Effector CD4-positive, alpha-beta T cell (primary cell): ENCODE results near the gene CCNA1. TPM values are rescaled to one million over a fixed set of nuclear protein-coding genes. Genes with fewer than 3 reads are reported as not detected.

ENCODE experiments used
- DNase-seq: peaks from one replicate; pipeline ENCODE4 v3.0.0-alpha.2; 2020
- total RNA-seq: gene quantifications from one replicate; lab custom pipeline; 2026; lab: John Stamatoyannopoulos, UW

CCNA1 gene
- not detected for total RNA-seq

DNA sequence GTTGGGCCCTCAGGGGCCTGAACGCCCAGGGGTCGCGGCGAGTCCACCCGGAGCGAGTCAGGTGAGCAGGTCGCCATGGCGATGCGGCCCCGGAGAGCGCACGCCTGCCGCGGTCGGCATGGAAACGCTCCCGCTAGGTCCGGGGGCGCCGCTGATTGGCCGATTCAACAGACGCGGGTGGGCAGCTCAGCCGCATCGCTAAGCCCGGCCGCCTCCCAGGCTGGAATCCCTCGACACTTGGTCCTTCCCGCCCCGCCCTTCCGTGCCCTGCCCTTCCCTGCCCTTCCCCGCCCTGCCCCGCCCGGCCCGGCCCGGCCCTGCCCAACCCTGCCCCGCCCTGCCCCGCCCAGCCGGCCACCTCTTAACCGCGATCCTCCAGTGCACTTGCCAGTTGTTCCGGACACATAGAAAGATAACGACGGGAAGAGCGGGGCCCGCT is at the start of gene CCNA1:
TSS of gene CCNA1 (plus strand) at position 390 of the 439 bp plus-strand sequence. CDS start 562 bp downstream, outside the sequence.
- DNase-seq, result no peak

DNA sequence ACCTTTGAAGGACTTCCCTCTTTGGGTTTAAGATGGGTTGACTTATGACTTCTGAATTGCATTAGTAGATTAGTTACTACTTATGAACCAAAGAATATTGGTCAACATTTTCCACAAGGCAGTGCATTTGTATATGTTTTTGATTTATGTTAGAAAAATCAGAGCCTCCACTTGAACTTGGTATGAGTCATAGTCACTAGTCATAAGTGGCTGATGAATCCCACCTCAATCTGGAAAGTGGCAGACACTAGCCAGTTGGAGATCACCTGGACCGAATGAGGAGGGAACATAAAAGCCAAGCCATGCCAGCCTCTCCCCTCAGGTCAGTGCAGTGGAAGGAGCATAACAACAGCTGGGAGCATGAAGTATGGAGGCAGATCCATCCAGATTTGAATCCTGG is 46.8 kb upstream of the CCNA1 start:
- DNase-seq, result no peak

DNA sequence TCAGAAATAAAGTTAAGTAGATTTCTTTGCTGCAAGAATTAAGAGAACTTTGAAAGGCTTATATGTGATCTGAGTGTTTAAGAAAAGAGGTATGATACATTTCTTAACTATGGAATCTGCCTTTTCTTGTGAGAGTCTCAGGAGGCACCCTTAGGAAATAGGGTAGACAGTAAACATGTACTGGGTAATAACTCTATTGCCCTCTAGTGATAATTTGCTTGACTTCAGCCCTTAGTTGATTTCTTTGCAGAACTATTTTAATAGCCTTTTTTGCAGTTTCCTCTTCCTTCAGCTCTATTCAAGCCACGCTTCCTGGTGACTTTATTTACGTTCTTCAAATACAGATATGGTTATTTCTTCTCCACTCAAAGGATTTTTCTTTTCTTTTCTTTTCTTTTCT is 37.0 kb upstream of the CCNA1 start:
- no peak for DNase-seq

DNA sequence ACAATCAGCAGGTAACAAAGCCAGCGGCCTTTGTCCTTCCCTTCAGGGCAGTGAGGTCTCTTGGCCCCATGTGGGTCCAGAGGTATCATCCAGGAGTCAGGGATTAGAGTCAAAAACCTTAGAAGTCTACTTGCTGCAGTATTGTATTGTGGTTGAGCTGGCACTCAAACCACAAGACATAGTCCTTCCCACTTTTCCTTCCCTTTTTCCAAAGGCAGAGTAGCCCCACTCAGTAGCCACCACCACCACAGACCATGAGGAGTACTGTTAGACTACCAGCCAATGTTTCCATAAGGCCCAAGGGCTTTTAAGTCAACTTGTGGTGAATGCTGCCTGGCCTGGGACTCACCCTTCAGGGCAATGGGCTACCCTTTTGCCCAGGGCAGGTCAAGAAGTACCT is 27.1 kb upstream of the CCNA1 start:
- no peak for DNase-seq

DNA sequence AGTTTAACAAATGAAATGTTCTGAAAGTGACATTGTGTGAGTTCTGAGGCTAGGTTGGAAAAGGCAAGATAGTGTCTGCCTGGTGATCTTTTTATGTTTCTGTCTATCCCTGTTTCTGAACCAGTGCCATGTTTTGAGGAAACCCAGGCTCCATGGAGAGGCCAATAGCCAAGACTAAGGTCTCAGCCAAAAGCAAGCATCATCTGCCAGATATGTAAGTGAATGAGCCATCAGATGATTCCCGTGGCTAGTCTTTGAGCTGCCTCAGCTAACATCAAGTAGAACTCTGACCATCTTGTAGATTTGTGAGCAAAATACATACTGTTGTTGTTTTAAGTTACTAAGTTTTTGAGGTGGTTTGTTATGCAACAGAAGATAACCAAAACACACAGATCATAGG is 19.6 kb upstream of the CCNA1 start:
- no peak for DNase-seq

DNA sequence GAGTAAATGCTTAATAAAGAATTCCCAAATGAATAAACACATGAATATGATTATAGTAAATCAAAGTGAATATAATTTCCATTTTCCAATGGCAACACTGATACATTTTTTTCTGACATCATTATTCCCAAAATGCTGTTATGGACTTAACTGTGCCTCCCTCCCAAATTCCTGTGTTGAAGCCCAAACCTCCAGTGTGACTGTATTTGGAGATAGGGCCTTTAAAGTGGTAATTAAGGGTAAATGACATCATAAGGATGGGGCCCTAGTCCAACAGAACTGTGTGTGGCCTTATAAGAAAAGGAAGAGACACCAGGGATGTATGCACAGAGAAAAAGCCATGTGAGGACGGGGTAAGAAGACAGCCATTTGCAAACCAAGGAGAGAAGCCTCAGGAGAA is 19.1 kb upstream of the CCNA1 start:
- no peak for DNase-seq

DNA sequence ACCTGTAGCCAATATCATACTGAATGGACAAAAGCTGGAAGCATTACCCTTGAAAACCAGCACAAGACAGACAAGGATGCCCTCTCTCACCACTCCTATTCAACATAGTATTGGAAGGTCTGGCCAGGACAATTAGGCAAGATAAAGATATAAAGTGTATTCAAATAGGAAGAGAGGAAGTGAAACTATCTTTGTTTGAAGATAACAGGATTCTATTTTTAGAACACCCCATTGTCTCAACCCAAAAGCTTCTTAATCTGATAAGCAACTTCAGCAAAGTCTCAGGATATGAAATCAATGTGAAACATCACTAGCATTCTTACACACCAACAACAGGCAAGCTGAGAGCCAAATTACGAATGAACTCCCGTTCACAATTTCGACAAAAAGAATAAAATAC is 17.8 kb upstream of the CCNA1 start:
- no peak for DNase-seq

DNA sequence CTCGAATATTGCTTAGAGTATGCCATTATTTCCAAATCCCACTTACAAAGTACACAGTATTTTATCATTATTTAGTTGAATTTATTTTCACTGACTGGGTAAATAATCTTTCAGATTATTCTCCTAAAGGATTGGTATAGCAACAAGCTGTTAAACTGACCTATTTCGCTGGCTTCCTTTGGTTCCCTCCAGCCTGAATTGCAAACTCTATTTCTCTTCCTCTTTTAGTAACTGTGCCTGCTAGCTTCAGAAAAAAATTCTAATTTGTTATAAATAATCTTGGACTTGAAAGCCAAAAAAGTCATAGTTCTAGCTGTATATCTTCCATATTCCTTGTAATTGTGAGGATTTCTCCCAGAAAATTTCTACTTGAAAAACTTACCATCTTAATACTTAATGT is 15.0 kb upstream of the CCNA1 start:
- DNase-seq, result no peak

DNA sequence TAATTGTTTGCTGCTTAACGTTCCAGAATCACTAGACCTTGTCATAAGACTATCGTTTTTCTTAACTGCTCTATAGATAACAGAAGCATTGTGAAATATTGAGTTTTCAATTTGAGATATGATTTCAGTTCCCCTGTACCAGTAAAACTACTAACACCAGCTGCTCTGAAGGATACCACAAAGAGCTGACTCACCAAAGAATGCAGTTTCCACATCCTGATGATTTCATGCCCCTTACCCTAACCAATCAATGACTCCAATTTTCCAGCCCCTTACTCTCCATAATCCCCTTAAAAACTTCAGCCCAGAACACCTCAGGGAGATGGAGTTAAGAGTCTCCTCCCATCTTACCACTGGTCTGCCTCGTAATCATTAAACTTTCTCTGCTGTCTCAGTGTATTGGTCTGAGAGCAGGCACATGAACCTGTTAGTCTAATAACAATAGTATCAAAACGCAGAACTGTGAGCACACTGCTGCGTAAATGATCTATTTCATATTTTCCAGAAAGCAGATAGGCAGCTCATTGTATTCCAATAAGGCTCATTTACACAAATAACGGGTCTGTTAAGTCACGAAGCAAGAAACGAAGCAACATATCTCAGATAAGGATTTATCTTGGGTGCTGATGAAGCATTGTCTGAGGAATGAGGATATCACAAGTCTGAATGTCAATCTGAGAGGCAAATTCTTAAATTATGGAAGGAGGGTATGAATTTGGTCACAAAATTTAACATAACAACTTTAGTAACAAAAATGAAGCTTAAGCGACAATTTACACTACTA is 14.1 kb upstream of the CCNA1 start:
- no peak for DNase-seq

DNA sequence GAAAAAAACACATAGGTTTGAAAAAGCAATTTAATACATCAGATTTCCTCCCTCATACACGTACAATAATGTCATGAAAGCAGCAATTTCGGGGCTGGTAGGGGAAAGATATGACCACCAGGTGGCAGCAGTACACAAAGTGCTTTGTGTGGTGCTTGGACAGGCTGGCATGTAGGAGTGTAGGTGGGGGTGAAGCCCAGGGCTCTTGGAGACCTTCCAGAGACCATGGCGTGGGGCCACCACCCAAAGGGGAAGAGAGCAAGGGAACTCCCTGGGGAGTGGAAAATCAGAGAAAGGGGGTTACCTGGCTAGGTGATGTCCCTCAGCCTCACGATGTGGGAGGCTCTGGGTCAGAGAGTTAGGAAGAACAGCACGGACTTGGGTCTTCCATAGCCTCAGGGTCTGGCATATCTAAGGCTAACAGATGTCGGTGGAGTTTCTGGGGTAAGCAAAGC is 11.8 kb upstream of the CCNA1 start:
- peak; percentile 19 for DNase-seq

DNA sequence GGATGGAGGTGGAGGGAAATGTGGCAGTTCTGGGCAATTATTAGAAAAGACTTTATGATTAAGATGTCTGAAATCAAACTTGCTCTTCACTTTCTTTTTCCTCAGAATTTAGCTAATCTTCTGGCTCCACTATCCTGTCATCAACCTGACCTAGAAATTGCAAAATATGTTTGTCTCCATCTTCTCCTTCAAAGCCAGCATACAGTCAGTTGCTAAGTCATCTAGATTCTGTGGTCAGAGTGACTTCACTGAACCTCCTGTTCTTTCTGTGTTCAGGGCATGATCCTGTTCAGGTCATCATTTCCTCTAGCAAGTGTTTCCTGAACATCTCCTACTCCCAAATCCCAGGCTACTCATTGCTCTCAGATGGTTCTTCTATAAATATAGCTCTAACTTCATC is 10.8 kb upstream of the CCNA1 start:
- DNase-seq, result no peak

DNA sequence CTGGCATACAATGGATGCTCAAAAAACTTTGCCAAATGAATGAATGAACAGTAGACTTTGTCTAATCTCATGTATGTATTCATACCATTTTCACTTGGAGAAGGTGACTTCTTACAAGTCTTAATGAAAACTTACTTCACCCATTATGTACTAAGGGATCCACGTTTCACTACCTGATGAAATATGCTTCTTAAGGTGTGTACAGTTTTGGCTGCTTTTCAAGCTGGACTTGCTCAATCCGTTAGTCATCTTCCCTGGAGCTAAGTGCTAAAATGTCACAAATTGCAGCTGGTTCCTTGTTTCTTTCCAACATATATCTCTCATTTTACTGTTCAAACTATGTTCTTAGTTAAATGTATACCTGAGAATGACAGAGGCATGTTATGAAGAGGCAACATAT is 4.2 kb upstream of the CCNA1 start:
- DNase-seq, result no peak

DNA sequence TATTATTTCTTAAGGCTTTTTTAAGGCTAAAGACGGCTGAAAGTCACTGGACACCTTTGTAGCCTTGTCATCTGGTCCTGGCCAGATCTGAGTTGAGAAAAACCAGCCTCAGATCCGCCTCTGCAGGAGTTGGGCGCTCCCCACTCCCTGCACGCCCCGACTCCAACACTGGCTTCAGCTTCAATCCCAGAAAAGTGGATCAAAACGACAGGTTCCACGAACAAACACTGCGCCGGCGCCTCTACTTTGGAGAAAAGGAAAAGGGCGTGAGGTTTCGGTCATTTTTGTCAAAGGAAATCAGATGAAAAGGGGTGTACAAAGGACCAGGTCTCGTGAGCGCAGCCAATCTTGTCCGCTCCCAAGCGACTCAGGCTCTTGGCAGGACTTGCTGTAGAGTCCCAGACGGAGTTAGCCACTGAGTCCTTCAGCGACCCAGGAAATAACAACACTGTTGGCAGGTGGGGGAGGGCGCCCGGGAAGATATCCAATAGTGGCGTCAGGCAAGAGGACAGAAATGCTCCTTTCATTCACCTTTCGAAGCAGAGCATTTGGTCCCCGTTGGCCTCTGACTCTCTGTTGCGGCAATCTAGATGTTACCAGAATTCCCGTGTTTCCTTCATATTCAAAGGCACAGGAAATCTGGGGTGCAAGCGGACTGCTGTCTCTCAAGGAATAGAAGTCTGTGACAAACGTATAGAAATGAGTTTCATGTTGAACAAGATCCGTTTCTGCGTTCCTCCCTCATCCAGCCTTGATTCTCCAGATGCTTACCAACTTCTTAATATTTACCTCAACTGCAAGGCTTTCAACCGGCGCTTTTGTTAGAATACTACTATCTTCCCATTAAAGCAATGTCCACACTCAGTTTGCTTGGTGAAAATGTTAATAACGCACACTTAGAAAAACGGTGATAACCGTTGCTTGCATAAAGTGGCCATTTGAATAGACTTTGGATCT is 1.8 kb upstream of the CCNA1 start:
- DNase-seq, result no peak

DNA sequence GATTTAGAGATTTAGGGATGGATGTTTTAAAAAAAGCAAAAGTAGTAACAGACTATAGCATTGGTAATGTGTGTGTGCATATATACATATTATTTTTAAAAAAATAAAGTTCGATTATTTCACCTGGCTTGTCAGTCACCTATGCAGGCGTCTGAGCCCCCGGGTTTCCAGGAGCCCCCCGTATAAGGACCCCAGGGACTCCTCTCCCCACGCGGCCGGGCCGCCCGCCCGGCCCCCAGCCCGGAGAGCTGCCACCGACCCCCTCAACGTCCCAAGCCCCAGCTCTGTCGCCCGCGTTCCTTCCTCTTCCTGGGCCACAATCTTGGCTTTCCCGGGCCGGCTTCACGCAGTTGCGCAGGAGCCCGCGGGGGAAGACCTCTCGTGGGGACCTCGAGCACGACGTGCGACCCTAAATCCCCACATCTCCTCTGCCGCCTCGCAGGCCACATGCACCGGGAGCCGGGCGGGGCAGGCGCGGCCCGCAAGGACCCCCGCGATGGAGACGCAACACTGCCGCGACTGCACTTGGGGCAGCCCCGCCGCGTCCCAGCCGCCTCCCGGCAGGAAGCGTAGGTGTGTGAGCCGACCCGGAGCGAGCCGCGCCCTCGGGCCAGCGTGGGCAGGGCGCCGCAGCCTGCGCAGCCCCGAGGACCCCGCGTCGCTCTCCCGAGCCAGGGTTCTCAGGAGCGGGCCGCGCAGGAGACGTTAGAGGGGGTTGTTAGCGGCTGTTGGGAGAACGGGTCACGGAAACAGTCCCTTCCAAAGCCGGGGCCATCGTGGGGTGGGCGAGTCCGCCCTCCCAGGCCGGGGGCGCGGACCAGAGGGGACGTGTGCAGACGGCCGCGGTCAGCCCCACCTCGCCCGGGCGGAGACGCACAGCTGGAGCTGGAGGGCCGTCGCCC is 840 bp upstream of the CCNA1 start:
- no peak for DNase-seq

DNA sequence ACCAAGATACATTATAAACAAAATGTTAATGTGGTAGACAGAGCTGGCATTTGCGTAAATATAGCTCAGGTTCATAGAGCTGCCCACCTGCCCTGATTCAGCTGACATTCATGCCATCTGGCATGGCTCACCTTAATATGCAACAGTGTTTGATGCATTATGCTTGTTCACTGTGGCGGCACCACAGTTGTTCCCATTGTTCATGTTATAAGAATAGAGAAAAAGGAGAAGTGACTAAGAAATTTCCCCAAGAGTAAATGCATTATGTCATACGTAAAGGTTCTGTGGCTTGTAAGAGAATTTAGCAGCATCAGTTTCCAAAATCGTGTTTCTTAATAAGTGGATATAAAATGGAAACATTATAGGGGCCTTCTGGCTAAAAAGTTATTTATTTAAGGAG is 4.5 kb downstream of the CCNA1 start:
- DNase-seq, result no peak

DNA sequence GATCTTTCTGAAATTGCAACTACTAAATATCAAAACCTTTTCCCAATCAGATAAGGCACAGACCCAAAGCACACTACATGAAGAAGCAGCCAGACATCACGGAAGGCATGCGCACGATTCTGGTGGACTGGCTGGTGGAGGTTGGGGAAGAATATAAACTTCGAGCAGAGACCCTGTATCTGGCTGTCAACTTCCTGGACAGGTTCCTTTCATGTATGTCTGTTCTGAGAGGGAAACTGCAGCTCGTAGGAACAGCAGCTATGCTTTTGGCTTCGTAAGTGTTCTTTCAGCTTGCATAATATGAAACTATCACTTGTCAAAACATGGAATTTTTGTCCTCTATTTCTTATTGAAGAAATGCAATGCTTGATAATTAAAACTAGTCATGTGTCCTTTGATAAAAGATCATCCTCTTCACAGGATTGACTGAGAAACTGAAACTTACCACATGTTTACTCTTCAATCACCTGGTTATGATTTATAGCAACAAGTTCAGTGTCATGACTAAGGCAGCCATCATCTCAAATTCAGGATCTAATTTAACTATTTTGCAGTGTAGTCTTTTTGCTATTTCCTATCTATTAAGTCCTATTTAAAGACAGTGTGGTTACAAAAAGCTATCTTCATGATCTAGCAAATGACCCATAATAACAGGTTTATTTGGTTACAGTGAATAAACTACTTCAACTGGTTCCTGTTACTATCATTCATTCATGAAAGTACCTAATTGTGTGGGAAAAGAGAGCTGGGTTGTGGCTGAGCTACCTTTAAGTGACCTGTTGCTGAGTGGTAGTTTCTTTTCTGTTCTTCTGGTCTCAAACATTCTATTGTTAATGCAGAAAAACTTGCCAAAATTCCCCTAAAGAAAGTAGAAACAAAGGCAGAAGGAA is 6.5 kb downstream of the CCNA1 start:
- no peak for DNase-seq

DNA sequence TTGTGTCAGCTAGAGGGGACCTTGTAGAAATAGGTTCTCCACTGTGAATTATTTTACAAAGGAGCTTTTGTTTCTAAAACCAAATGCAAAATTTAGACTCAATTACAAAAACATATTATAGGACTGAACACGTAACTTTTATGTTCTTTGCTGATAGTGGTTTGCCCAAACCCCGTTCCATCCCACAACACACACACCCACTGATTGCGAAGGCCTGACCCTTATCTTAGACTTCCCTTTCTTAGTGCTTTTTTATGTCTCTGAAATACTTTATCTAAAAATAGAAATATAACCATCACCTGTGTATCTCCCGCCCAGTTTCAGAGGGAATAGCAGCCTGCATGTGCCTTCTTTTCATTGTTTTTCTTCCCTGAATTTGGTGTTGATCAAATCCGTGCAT is 13.0 kb downstream of the CCNA1 start:
- DNase-seq, result no peak

DNA sequence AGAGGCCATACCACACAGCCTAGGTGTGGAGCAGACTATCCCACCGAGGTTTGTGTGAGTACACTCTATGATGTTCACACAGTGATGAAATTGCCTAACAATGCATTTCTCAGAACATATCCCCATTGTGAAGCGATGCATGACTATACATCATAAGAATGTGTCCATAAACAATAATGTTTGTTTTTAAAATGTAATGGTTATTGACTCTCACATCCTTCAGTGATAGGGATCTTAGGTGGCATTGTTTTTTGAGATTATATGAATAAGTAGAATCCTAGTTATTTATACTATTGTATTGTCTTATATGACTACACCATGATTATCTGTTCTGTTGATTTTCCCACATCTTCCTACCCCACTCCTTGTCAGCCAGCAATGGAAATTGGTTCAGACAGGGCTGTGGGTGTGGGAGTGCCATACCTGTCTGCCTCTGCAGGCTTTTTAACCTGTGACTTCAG is 13.6 kb downstream of the CCNA1 start:
- no peak for DNase-seq

DNA sequence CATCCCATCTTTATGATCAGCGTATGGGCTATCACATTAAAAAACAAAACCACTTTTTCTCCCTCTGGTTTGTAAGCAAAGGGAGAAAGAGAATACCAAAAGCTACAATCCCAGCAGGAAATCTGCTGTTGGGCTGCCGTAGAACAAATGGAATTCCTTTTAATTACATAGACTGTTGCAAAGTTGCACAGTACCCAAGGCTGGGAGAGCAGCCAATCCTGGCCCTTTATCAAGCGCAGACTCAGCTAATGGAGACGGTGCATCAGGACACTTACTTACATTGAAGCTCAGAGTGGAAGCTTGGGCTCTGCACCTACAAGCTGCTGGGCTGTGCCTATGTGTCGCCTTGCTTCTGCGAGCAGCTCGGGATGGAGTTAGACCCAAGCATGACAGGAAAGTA is 15.2 kb downstream of the CCNA1 start:
- no peak for DNase-seq

DNA sequence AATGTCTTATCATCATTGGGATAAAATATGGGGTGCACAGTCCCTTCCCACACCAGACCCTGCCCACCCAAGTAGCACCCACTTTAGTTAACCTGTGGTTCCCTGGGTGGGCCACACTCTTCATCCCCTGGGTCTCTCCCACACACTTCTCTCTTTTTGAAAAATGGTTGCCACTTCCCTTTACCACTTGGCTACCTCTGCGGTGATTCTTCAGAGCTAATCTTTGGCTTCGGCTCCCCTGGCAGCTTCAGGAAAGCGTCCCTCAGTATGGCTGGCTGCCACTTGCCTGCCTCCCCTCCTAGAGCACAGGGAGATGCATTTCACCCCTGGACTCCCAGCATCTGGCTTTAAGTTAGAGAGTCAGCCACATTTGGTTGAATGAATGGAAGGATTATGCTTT is 18.2 kb downstream of the CCNA1 start:
- no peak for DNase-seq

DNA sequence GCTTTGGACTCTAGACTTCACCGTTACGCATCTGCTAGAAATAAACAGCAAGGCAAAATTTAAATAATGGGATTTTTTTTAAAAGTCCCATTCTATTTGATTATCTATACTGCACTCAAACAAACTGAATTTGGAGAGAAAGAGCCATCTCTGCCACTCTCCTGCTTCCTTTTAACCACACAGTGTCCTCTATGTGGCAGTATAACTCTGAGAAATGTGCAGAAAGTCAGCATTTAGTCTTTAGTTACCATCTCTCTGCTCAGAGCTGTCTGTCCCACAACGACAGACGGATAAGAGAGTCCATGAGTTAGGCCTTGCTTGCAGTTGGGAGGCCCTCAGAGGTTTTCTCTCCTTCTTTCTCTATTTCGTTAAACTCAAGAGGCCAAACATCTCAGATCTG is 21.2 kb downstream of the CCNA1 start:
- DNase-seq, result no peak

DNA sequence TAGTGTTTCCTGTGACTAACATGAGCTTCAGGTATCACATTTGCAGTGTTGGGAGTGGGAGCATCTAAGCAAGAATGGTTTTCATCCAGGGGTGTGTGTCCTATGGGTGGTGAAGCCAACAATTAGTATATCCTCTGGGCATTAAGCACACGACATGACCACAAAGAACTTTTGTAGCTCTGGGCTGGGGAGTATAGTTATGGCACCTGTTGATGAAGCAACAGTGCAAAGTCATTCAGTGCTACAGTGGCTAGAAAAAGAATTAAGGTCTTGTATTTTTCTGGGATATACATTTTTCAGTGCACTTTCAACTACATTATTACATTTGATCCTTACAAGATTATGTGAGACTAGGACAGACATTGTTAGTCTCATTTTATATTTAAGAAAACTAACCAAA is 21.8 kb downstream of the CCNA1 start:
- no peak for DNase-seq
